K562 (cell line): ENCODE results near the gene TFEC. TPM values are rescaled to one million over a fixed set of nuclear protein-coding genes. Genes with fewer than 3 reads are reported as not detected.

ENCODE experiments used
- polyA plus RNA-seq, 8 experiments: library from polyadenylated mRNA; depleted of rRNA in 4 of 8; stranded (reverse) in 5 of 8; unstranded in 3 of 8; fragments of >200 nt; fragmentation: Nextera tagmentation in 2 of 8; fragmentation: Illumina TruSeq in 1 of 8; extraction: Ambion mirVana in 2 of 8; extraction: Trizol in 1 of 8; gene quantifications; 2 replicates each; pipeline versions ENCODE4 v1.2.1 to v1.2.3, GENCODE V29; 2011 to 2014; ENCODE audit warnings: inconsistent platforms in 1 of 8, missing spikeins in 1 of 8
- total RNA-seq, 7 experiments: library from RNA; depleted of rRNA in 6 of 7; stranded (reverse); fragments of >200 nt in 6 of 7; fragmentation: Illumina TruSeq in 2 of 7; extraction: Trizol in 2 of 7; gene quantifications; 2 replicates each; pipeline versions ENCODE4 v1.2.1 to v1.2.3, GENCODE V29; 2011 to 2021; ENCODE audit warnings: low replicate concordance in 1 of 7
- TF ChIP-seq, protein P1 (sequence below), 2 experiments: fragments of 450-650 bp in 1 of 2; sonication (generic) in 1 of 2; formaldehyde crosslinking in 1 of 2; IDR thresholded peaks; 2 replicates each; pipeline versions ENCODE4 v1.7.1 to v1.9.0; 2016 to 2022; ENCODE audit warnings: inconsistent platforms in 1 of 2, mild to moderate bottlenecking in 1 of 2, missing genetic modification reagents in 1 of 2

The TFEC gene
- total and polyA plus RNA-seq, 9 of the 15 experiments (the other 6 are each of a cell fraction or from before 2014, with no cell fraction given): 0.01 TPM; not detected in 8

GRCh38 chr7:115940460-115941060 is 90.0 kb downstream of the TFEC start (continued):
- TF ChIP-seq, protein P1, sequence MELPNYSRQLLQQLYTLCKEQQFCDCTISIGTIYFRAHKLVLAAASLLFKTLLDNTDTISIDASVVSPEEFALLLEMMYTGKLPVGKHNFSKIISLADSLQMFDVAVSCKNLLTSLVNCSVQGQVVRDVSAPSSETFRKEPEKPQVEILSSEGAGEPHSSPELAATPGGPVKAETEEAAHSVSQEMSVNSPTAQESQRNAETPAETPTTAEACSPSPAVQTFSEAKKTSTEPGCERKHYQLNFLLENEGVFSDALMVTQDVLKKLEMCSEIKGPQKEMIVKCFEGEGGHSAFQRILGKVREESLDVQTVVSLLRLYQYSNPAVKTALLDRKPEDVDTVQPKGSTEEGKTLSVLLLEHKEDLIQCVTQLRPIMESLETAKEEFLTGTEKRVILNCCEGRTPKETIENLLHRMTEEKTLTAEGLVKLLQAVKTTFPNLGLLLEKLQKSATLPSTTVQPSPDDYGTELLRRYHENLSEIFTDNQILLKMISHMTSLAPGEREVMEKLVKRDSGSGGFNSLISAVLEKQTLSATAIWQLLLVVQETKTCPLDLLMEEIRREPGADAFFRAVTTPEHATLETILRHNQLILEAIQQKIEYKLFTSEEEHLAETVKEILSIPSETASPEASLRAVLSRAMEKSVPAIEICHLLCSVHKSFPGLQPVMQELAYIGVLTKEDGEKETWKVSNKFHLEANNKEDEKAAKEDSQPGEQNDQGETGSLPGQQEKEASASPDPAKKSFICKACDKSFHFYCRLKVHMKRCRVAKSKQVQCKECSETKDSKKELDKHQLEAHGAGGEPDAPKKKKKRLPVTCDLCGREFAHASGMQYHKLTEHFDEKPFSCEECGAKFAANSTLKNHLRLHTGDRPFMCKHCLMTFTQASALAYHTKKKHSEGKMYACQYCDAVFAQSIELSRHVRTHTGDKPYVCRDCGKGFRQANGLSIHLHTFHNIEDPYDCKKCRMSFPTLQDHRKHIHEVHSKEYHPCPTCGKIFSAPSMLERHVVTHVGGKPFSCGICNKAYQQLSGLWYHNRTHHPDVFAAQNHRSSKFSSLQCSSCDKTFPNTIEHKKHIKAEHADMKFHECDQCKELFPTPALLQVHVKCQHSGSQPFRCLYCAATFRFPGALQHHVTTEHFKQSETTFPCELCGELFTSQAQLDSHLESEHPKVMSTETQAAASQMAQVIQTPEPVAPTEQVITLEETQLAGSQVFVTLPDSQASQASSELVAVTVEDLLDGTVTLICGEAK (IDR thresholded peaks at IDR 0.05): no peak
- TF ChIP-seq, protein P1 (CRISPR knock-in tag; IDR thresholded peaks at IDR 0.05): no peak
